ENCODE results near the gene HS6ST3. TPM values are rescaled to one million over a fixed set of nuclear protein-coding genes. Genes with fewer than 3 reads are reported as not detected.

HS6ST3 gene
- total RNA-seq, 4 donors from 2014 or later = 0.16 to 0.27 TPM; not detected in 2

DNA sequence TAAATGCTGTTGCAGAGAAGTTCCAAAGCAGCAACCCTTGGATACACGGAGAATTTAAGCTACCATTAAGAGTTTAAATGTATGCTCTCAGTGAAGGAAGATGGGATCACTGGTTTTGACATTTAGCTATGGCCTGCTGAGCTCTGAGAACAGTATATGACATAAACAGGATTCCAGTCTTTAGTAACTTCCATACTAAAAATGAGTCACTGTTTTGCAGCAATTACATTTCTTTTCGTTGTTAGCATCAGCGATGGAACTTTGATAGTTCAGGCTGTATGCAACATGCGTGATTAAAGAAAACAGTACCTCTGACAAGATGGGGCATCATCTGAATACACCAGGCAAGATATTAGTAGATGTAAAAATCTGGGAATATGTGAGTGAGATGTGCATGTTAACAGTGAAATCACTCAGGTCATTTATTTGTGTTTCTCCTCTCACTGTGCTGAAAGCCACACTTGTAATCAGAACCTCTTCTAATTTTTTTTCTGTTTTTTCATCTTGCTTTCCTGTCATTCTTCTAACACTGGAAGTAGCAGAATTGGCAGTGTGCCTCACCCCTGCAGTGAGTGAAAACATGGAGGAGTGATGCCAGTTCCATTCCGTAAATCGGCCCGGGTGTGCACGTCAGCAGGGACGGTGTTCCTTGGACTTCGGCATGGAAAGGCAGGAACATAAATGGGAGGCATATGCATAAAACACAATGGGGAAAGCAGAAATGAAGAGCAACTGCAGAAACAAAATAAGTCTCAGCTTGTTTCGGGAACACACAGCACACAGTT is 542.8 kb downstream of the HS6ST3 start:
- Histone ChIP-seq H3K36me3 (no peaks in the 10 kb centered on the region), H3K4me1 (no peaks in the 10 kb centered on the region), H3K9me3 (no peaks in the 10 kb centered on the region), H3K4me3 (no peak overlapping the region), H3K27me3 (no peaks in the 10 kb centered on the region), H3K27ac (no peak overlapping the region)
- no peak for DNase-seq
- no peak for TF ChIP-seq POLR2AphosphoS5 (IDR thresholded peaks at IDR 0.05)
- no peak for TF ChIP-seq EP300 (IDR thresholded peaks at IDR 0.05; ENCODE audit: low read depth)
- no peak for TF ChIP-seq POLR2A (IDR thresholded peaks at IDR 0.05)
- TF ChIP-seq, protein P1, sequence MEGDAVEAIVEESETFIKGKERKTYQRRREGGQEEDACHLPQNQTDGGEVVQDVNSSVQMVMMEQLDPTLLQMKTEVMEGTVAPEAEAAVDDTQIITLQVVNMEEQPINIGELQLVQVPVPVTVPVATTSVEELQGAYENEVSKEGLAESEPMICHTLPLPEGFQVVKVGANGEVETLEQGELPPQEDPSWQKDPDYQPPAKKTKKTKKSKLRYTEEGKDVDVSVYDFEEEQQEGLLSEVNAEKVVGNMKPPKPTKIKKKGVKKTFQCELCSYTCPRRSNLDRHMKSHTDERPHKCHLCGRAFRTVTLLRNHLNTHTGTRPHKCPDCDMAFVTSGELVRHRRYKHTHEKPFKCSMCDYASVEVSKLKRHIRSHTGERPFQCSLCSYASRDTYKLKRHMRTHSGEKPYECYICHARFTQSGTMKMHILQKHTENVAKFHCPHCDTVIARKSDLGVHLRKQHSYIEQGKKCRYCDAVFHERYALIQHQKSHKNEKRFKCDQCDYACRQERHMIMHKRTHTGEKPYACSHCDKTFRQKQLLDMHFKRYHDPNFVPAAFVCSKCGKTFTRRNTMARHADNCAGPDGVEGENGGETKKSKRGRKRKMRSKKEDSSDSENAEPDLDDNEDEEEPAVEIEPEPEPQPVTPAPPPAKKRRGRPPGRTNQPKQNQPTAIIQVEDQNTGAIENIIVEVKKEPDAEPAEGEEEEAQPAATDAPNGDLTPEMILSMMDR (IDR thresholded peaks at IDR 0.05) = no peak
- 93 to 94% methylated on average over 7 to 11 of the region's 11 CpGs for WGBS, 2 donors (ENCODE audit: low coverage in 1 of 2)
- in situ Hi-C loops (cut with MboI; ENCODE audit: low pct_ligation_motif_present in 1 of 4, low pct_unique_long_range_greater_than_20kb in 1 of 4, low sequenced_read_pairs in 3 of 4) (no loop called here), intact Hi-C loops (cut with DNase I; ENCODE audit: low total_unique reads) (no loop called here)

GRCh38 chr13:96636001-96636709 is 546.2 kb downstream of the HS6ST3 start:
- no peak overlapping the region for H3K4me3 ChIP-seq
- intact Hi-C loops (cut with DNase I; ENCODE audit: low total_unique reads) (no loop called here), in situ Hi-C loops (cut with MboI; ENCODE audit: low pct_ligation_motif_present in 1 of 4, low pct_unique_long_range_greater_than_20kb in 1 of 4, low sequenced_read_pairs in 3 of 4) (no loop called here)
- H3K9me3 ChIP-seq = no peaks in the 10 kb centered on the region
- WGBS, 2 donors (ENCODE audit: low coverage in 1 of 2) = 79 to 88% methylated on average over 3 to 4 of the region's 4 CpGs
- TF ChIP-seq POLR2AphosphoS5 (IDR thresholded peaks at IDR 0.05) = no peak
- TF ChIP-seq, protein P1 (IDR thresholded peaks at IDR 0.05) = no peak
- TF ChIP-seq EP300 (IDR thresholded peaks at IDR 0.05; ENCODE audit: low read depth) = no peak
- TF ChIP-seq POLR2A (IDR thresholded peaks at IDR 0.05) = no peak
- DNase-seq = no peak
- H3K36me3 ChIP-seq = no peaks in the 10 kb centered on the region
- H3K27ac ChIP-seq = no peak overlapping the region
- no peaks in the 10 kb centered on the region for H3K27me3 ChIP-seq
- no peaks in the 10 kb centered on the region for H3K4me1 ChIP-seq

- no peaks in the 10 kb centered on the region for H3K4me1 ChIP-seq
- H3K4me3 ChIP-seq = no peak overlapping the region
- H3K36me3 ChIP-seq = no peaks in the 10 kb centered on the region
- H3K27ac ChIP-seq = no peak overlapping the region
- H3K27me3 ChIP-seq = no peaks in the 10 kb centered on the region
- DNase-seq = no peak
- no peak for TF ChIP-seq POLR2AphosphoS5 (IDR thresholded peaks at IDR 0.05)
- TF ChIP-seq POLR2A (IDR thresholded peaks at IDR 0.05) = no peak
- TF ChIP-seq, protein P1 (IDR thresholded peaks at IDR 0.05) = no peak
- TF ChIP-seq EP300 (IDR thresholded peaks at IDR 0.05; ENCODE audit: low read depth) = no peak
- in situ Hi-C loops (cut with MboI; ENCODE audit: low pct_ligation_motif_present in 1 of 4, low pct_unique_long_range_greater_than_20kb in 1 of 4, low sequenced_read_pairs in 3 of 4) (no loop called here), intact Hi-C loops (cut with DNase I; ENCODE audit: low total_unique reads) (no loop called here)
- H3K9me3 ChIP-seq = peaks cover under 1 to 3% of the 10 kb centered on the region in 2 donors
Observed at GRCh38 chr13:96637039-96637438, 547.1 kb downstream of the HS6ST3 start.

DNA sequence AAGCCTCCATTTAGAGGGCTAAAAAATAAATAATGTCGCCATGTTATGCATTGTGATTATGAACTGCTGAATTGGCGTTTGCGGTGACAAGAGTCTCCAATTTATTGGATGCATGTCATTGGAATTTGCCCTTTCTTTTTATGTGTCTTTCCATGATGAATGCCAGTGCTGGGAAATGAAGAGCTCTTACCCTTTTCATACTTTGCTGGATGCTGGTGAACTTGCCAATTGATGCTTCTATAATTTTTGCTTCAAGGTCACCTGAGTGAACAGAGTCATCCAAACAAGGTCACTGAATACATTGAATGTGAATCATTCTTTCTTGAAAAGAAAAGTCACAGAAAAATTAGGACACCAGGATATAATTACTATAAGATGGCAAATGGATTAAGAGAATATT is 556.2 kb downstream of the HS6ST3 start:
- intact Hi-C loops (cut with DNase I; ENCODE audit: low total_unique reads) = no loop called here
- in situ Hi-C loops (cut with MboI; ENCODE audit: low pct_ligation_motif_present in 1 of 4, low pct_unique_long_range_greater_than_20kb in 1 of 4, low sequenced_read_pairs in 3 of 4) = no loop called here

More for the DNA sequence above, 556.2 kb downstream of the HS6ST3 start:
- DNase-seq = no peak
- Histone ChIP-seq H3K27me3 (no peaks in the 10 kb centered on the region), H3K9me3 (peaks cover 5 to 7% of the 10 kb centered on the region in 2 donors), H3K27ac (no peak overlapping the region), H3K4me1 (no peaks in the 10 kb centered on the region), H3K4me3 (no peak overlapping the region), H3K36me3 (no peaks in the 10 kb centered on the region)
- no peak for TF ChIP-seq POLR2A (IDR thresholded peaks at IDR 0.05)
- TF ChIP-seq, protein P1 (IDR thresholded peaks at IDR 0.05) = no peak
- no peak for TF ChIP-seq POLR2AphosphoS5 (IDR thresholded peaks at IDR 0.05)
- no peak for TF ChIP-seq EP300 (IDR thresholded peaks at IDR 0.05; ENCODE audit: low read depth)
- WGBS, 2 donors (ENCODE audit: low coverage in 1 of 2) = 79 to 83% methylated on average over 3 of the region's 3 CpGs

All from transverse colon (tissue), 4 donors.